Kidney (tissue), 14 donors: ENCODE results near the gene SEPTIN1. TPM values are rescaled to one million over a fixed set of nuclear protein-coding genes. Genes with fewer than 3 reads are reported as not detected.

Experiments used
- DNase-seq, 5 donors: peaks; one replicate each; pipeline ENCODE4 v3.0.0-alpha.2; 2013 to 2020
- FAIRE-seq: peaks from 2 replicates; lab custom pipeline; 2012; peaks lifted over from hg19 to GRCh38; lab: Jason Lieb, UNC
- H3K27ac ChIP-seq, 2 donors: one replicate each; pipeline ENCODE4 v1.7.0; 2013; ENCODE audit warnings: low read depth in 2 of 2, low read length in 2 of 2, inconsistent platforms in 1 of 2
- H3K27me3 ChIP-seq: one replicate; pipeline ENCODE4 v1.7.1; 2013; ENCODE audit warnings: low read length, inconsistent platforms; ENCODE audit not compliant: control insufficient read depth, insufficient read depth
- H3K36me3 ChIP-seq, 3 donors: one replicate each; pipeline versions ENCODE4 v1.7.0 to v1.7.1; 2013; ENCODE audit warnings: low read length in 3 of 3, control low read depth in 1 of 3, inconsistent platforms in 1 of 3; ENCODE audit not compliant: insufficient read depth in 3 of 3, control insufficient read depth in 2 of 3
- H3K4me1 ChIP-seq, 3 donors: one replicate each; pipeline versions ENCODE4 v1.7.0 to v1.7.1; 2013; ENCODE audit warnings: low read length in 3 of 3, inconsistent platforms in 1 of 3, low read depth in 1 of 3; ENCODE audit not compliant: control insufficient read depth in 2 of 3, insufficient read depth in 2 of 3
- H3K4me3 ChIP-seq, 3 donors: one replicate each; pipeline versions ENCODE4 v1.7.0 to v1.8.1; 2013; ENCODE audit warnings: low read length in 3 of 3, control low read depth in 1 of 3, inconsistent platforms in 1 of 3
- H3K9ac ChIP-seq, 3 donors: one replicate each; pipeline versions ENCODE4 v1.7.0 to v1.7.1; 2013; ENCODE audit warnings: low read length in 3 of 3, control low read depth in 1 of 3, inconsistent platforms in 1 of 3
- H3K9me3 ChIP-seq, 3 donors: one replicate each; pipeline versions ENCODE4 v1.7.0 to v1.7.1; 2013; ENCODE audit warnings: low read length in 3 of 3, control low read depth in 1 of 3, inconsistent platforms in 1 of 3; ENCODE audit not compliant: control insufficient read depth in 2 of 3, insufficient read depth in 1 of 3
- intact Hi-C: fragments of 100-400 bp; cut with DNase I; formaldehyde crosslinking; loops from one replicate; pipeline ENCODE4 v1.11.1; 2022
- polyA plus RNA-seq: library from polyadenylated mRNA; stranded (reverse); fragments of 350-450 nt; fragmentation: Illumina TruSeq; extraction: RNeasy Lipid Tissue Mini Kit (QIAGEN cat#74804); gene quantifications from one replicate; pipeline ENCODE4 v1.2.3, GENCODE V29; 2014; ENCODE audit warnings: low read depth, low replicate concordance; ENCODE audit not compliant: insufficient read depth
- total RNA-seq: library from RNA; stranded (reverse); fragmentation: NEBNext Ultra II Directional; extraction: Animal tissue kit (Norgen Biotek cat#: 25700); gene quantifications from one replicate; pipeline ENCODE4 v1.2.1, GENCODE V29; 2021
- TF ChIP-seq, protein P1 (sequence below): IDR thresholded peaks from 3 replicates; pipeline ENCODE4 v1.5.1; 2012; ENCODE audit warnings: mild to moderate bottlenecking, moderate library complexity, borderline replicate concordance; ENCODE audit not compliant: insufficient read depth; ENCODE audit errors: extremely low read depth
- donor health status: control.
- donor health status: control.
- donor health status: control.
- donor health status: control.
- donor health status: control.
- donor health status: DM: yes; HTN: yes; CAD: no.
- donor health status: Normal renal cell carcinoma (clear cell type).

The SEPTIN1 gene
- total and polyA plus RNA-seq, 2 donors from 2014 or later: 5.0 to 12.8 TPM

DNA sequence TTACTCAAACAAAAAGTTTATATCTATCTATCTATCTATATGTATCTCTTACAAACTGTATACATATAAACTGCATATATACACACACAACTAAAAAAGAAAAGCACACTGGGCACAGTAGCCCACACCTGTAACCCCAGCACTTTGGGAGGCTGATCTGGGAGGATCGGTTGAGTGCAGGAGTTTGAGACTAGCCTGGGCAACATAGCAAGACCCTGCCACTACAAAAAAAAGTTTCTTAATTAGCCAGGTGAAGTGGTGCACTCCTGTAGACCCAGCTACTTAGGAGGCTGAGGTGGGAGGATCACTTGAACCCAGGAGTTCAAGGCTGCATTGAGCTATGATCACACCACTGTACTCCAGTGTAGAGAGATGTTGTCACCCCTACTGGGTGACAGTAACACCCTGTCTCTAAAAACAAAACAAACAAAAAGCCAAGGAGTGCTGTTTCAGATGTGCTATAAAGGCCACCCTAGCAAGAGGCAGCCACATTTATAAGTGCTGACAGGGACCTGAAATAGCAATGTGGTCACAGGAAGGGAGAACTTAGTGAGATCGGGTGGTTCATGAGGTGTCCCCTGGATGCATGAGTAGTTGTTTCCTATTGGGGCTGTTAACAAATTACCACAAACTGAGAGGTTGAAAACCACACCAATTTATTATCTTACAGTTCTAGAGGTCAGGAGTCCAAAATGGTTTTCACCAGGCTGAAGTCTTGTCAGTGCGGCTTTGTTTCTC is 32.1 kb downstream of the SEPTIN1 start:
- no peak overlapping the region for H3K9ac ChIP-seq
- no peak for FAIRE-seq
- TF ChIP-seq, protein P1, sequence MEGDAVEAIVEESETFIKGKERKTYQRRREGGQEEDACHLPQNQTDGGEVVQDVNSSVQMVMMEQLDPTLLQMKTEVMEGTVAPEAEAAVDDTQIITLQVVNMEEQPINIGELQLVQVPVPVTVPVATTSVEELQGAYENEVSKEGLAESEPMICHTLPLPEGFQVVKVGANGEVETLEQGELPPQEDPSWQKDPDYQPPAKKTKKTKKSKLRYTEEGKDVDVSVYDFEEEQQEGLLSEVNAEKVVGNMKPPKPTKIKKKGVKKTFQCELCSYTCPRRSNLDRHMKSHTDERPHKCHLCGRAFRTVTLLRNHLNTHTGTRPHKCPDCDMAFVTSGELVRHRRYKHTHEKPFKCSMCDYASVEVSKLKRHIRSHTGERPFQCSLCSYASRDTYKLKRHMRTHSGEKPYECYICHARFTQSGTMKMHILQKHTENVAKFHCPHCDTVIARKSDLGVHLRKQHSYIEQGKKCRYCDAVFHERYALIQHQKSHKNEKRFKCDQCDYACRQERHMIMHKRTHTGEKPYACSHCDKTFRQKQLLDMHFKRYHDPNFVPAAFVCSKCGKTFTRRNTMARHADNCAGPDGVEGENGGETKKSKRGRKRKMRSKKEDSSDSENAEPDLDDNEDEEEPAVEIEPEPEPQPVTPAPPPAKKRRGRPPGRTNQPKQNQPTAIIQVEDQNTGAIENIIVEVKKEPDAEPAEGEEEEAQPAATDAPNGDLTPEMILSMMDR: no peak
- peak overlapping the region in 1 of 2 donors; percentile 11 for H3K27ac ChIP-seq
- peaks cover 0 to 20% (median 2%) of the 10 kb centered on the region in 3 donors for H3K36me3 ChIP-seq
- intact Hi-C loops: no loop called here
- H3K9me3 ChIP-seq: no peaks in the 10 kb centered on the region
- peaks cover 0 to 21% (median 19%) of the 10 kb centered on the region in 3 donors for H3K4me1 ChIP-seq
- DNase-seq: no peak
- H3K27me3 ChIP-seq: no peaks in the 10 kb centered on the region
- no peak overlapping the region for H3K4me3 ChIP-seq

DNA sequence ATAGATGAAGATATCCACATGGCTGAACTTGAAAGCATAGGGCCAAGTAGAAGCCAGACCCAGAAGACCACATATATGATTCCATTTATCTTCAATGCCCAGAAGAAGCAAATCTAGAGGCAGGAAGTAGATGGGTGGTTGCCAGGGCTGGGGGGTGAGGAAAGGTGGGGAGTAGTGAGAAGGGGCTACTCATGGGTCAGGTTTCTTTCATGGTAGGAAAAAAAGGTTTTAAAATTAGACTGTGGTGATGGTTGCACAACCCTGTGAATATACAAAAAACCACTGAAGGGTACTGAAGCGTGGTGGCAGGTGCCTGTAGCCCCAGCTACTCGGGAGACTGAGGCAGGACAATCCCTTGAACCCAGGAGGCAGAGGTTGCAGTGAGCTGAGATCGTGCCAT is 32.7 kb downstream of the SEPTIN1 start:
- H3K27ac ChIP-seq: no peak overlapping the region

DNA sequence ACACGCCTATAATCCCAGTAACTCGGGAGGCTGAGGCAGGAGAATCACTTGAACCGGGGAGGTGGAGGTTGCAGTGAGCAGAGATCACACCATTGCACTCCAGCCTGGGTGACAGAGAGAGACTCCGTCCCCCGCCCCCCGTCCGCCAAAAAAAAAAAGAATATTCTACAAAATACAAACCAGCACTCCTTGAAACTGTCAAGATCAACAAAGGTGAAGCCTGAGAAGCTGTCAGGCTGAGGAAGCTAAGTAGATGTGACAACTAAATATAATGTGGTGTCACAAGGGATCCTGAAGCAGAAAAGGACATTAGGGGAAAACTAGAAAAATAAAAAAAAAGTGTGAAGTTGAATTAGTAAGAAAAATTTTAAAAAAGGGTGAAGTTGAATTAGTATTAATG is 33.4 kb downstream of the SEPTIN1 start:
- Histone ChIP-seq H3K27ac (no peak overlapping the region), H3K4me1 (peaks cover 0 to 19% (median 14%) of the 10 kb centered on the region in 3 donors), H3K4me3 (no peak overlapping the region), H3K36me3 (peaks cover 0 to 20% (median 2%) of the 10 kb centered on the region in 3 donors), H3K9ac (no peak overlapping the region), H3K27me3 (no peaks in the 10 kb centered on the region), H3K9me3 (no peaks in the 10 kb centered on the region)
- FAIRE-seq: no peak
- intact Hi-C loops: no loop called here
- DNase-seq: no peak
- TF ChIP-seq, protein P1: no peak

More for the DNA sequence above, 32.7 kb downstream of the SEPTIN1 start:
- H3K9ac ChIP-seq: no peak overlapping the region
- H3K9me3 ChIP-seq: no peaks in the 10 kb centered on the region
- intact Hi-C loops: no loop called here
- H3K27me3 ChIP-seq: no peaks in the 10 kb centered on the region
- peak in 1 of 5 donors; percentile 12 for DNase-seq
- no peak for FAIRE-seq
- TF ChIP-seq, protein P1: no peak
- peaks cover 0 to 20% (median 2%) of the 10 kb centered on the region in 3 donors for H3K36me3 ChIP-seq
- H3K4me3 ChIP-seq: no peak overlapping the region
- peaks cover 0 to 21% (median 19%) of the 10 kb centered on the region in 3 donors for H3K4me1 ChIP-seq
